Activated CD4-positive, alpha-beta T cell treated with anti-CD3 and anti-CD28 coated beads, Interleukin-2, amount 10 ng/mL, durations not matched to agents 7 days and 5 days (primary cell): Measurements from ENCODE around the gene C1QBP. TPM values are rescaled to one million over a fixed set of nuclear protein-coding genes. Genes with fewer than 3 reads are reported as not detected.

Experiments used
- CTCF ChIA-PET: fragments of 350-600 bp; sonication (Branson Sonifier 250); formaldehyde crosslinking; loops from one replicate; lab custom pipeline; 2021; ENCODE audit warnings: antibody characterized with exemption; lab: Charles Lee
- POLR2A ChIA-PET: fragments of 350-600 bp; sonication (Branson Sonifier 250); formaldehyde crosslinking; loops from one replicate; lab custom pipeline; 2021; ENCODE audit warnings: antibody characterized with exemption; lab: Charles Lee
- DNase-seq: peaks from one replicate; pipeline ENCODE4 v3.0.0-alpha.2; 2020
- H3K27ac Mint-ChIP-seq: one replicate; pipeline ENCODE4 v1.8.0; 2021; ENCODE audit warnings: mild to moderate bottlenecking, moderate library complexity, mixed read lengths
- H3K27me3 Mint-ChIP-seq: one replicate; pipeline ENCODE4 v1.8.0; 2021; ENCODE audit warnings: mixed read lengths
- H3K36me3 Mint-ChIP-seq: one replicate; pipeline ENCODE4 v1.8.0; 2021; ENCODE audit warnings: low read depth, mixed read lengths
- H3K4me1 Mint-ChIP-seq: one replicate; pipeline ENCODE4 v1.8.0; 2021; ENCODE audit warnings: mixed read lengths
- H3K4me3 Mint-ChIP-seq: one replicate; pipeline ENCODE4 v1.8.0; 2021; ENCODE audit warnings: mild to moderate bottlenecking, moderate library complexity, mixed read lengths
- H3K9me3 Mint-ChIP-seq: one replicate; pipeline ENCODE4 v1.8.0; 2021; ENCODE audit warnings: mixed read lengths
- total RNA-seq, 2 experiments: library from RNA; stranded (reverse); gene quantifications; one replicate each; pipeline ENCODE4 v1.2.3, GENCODE V29; 2021

C1QBP gene
- total RNA-seq, 2 experiments from 2014 or later: 156 to 157 TPM

- H3K36me3 Mint-ChIP-seq: peaks cover 30% of the 10 kb centered on the region
- peaks cover 6% of the 10 kb centered on the region for H3K4me1 Mint-ChIP-seq
- no peak for DNase-seq
- H3K27ac Mint-ChIP-seq: no peak overlapping the region
- H3K4me3 Mint-ChIP-seq: no peak overlapping the region
- H3K27me3 Mint-ChIP-seq: no peaks in the 10 kb centered on the region
- CTCF ChIA-PET: interaction anchor here (0.7 kb wide), 1 partner anchor 23 kb away, joined by 3 read pairs; no protein-coding TSS in a partner anchor
- POLR2A ChIA-PET: no interaction called here
- no peaks in the 10 kb centered on the region for H3K9me3 Mint-ChIP-seq
Measured at GRCh38 chr17:5405400-5405799, 33.6 kb downstream of the C1QBP start.

GRCh38 chr17:5399767-5400166, 39.2 kb downstream of the C1QBP start:
- no peak for DNase-seq
- H3K4me1 Mint-ChIP-seq: no peaks in the 10 kb centered on the region
- no peak overlapping the region for H3K27ac Mint-ChIP-seq
- ChIA-PET POLR2A (no interaction called here), CTCF (no interaction called here)
- no peak overlapping the region for H3K4me3 Mint-ChIP-seq
- peaks cover 52% of the 10 kb centered on the region for H3K36me3 Mint-ChIP-seq
- H3K27me3 Mint-ChIP-seq: no peaks in the 10 kb centered on the region
- no peaks in the 10 kb centered on the region for H3K9me3 Mint-ChIP-seq

- Mint-ChIP-seq H3K4me1 (no peaks in the 10 kb centered on the region), H3K9me3 (no peaks in the 10 kb centered on the region), H3K27ac (no peak overlapping the region), H3K27me3 (no peaks in the 10 kb centered on the region), H3K36me3 (peaks cover 56% of the 10 kb centered on the region), H3K4me3 (no peak overlapping the region)
- ChIA-PET CTCF (no interaction called here), POLR2A (interaction anchor here (0.6 kb wide), 1 partner anchor 329 kb away, joined by 3 read pairs; no protein-coding TSS in a partner anchor)
- no peak for DNase-seq
Measured at GRCh38 chr17:5396612-5397011, 42.3 kb downstream of the C1QBP start.

GRCh38 chr17:5391678-5392077, 47.3 kb downstream of the C1QBP start:
- ChIA-PET CTCF (interaction anchor here (0.6 to 2.1 kb wide), 4 partner anchors 11 to 34 kb away, joined by 3 to 8 read pairs (median 3); no protein-coding TSS in a partner anchor), POLR2A (no interaction called here)
- H3K9me3 Mint-ChIP-seq: peaks cover 3% of the 10 kb centered on the region
- H3K4me3 Mint-ChIP-seq: no peak overlapping the region
- no peak overlapping the region for H3K27ac Mint-ChIP-seq
- H3K27me3 Mint-ChIP-seq: no peaks in the 10 kb centered on the region
- no peak for DNase-seq
- H3K36me3 Mint-ChIP-seq: peaks cover 55% of the 10 kb centered on the region
- peaks cover 16% of the 10 kb centered on the region for H3K4me1 Mint-ChIP-seq

Other genes starting within 250 kb of the C1QBP start
- 10 to 100 TPM; 11.3 to 11.6 TPM for gene ZNF594, start 247.3 kb downstream of the C1QBP start, total RNA-seq
- gene SCIMP, start 204.3 kb downstream of the C1QBP start, total RNA-seq: not detected
- gene RABEP1, start 156.9 kb downstream of the C1QBP start, total RNA-seq: 10 to 100 TPM; 37.6 to 40.4 TPM
- gene NUP88, start 19.5 kb downstream of the C1QBP start, total RNA-seq: 100 to 1,000 TPM in 1 of 2 experiments, 10 to 100 TPM in 1; 83.4 to 109 TPM
- 10 to 100 TPM; 43.1 to 52.0 TPM for gene RPAIN, start 19.0 kb downstream of the C1QBP start, total RNA-seq
- 10 to 100 TPM; 14.3 to 18.5 TPM for gene DHX33, start 29.8 kb upstream of the C1QBP start, total RNA-seq
- gene DERL2, start 47.0 kb upstream of the C1QBP start, total RNA-seq: 10 to 100 TPM; 70.3 to 85.1 TPM
- gene MIS12, start 47.4 kb upstream of the C1QBP start, total RNA-seq: 10 to 100 TPM; 33.1 to 39.8 TPM
- gene NLRP1, start 145.4 kb upstream of the C1QBP start, total RNA-seq: 10 to 100 TPM; 81.3 to 82.5 TPM